Loucy (cell line): ENCODE results near the gene IL1R2.

Experiments
- CTCF ChIP-seq: fragments of 200-600 bp; sonication (generic); conservative IDR thresholded peaks from 2 replicates; pipeline ENCODE4 v1.5.1; 2014; ENCODE audit warnings: mild to moderate bottlenecking, antibody characterized with exemption, low read length
- EZH2phosphoT487 ChIP-seq: fragments of 200-600 bp; IDR thresholded peaks from 2 replicates; pipeline ENCODE4 v1.6.1; 2018; ENCODE audit warnings: antibody characterized with exemption, mild to moderate bottlenecking, moderate library complexity, borderline replicate concordance

- no peak for TF ChIP-seq CTCF
- TF ChIP-seq EZH2phosphoT487, result no peak
Measured at GRCh38 chr2:102051692-102052277, 60.0 kb downstream of the IL1R2 start.
